HG02623 (cell line): ENCODE data around the gene SIAH2.
A peak's percentile ranks its signal among the peaks of the same experiment; 100 is the strongest.
"Not testable (repeated sequence)": the region's sequence is repeated elsewhere in the genome, so short reads cannot be mapped to it uniquely, and the experiment has no call there.

Experiments
- ATAC-seq: cut with Tn5 transposase; IDR thresholded peaks from one replicate; pipeline ENCODE4 v1.9.1; 2021; ENCODE audit warnings: moderate library complexity; ENCODE audit not compliant: unreplicated experiment

SIAH2 gene

GRCh38 chr3:150763122-150763840, at the start of gene SIAH2:
Gene SIAH2 (minus strand): TSS chr3:150763169. CDS start chr3:150762849, 320 bp downstream.
- peak; percentile 53 for ATAC-seq

GRCh38 chr3:150811984-150812383, 49.0 kb upstream of the SIAH2 start:
- no peak for ATAC-seq

DNA sequence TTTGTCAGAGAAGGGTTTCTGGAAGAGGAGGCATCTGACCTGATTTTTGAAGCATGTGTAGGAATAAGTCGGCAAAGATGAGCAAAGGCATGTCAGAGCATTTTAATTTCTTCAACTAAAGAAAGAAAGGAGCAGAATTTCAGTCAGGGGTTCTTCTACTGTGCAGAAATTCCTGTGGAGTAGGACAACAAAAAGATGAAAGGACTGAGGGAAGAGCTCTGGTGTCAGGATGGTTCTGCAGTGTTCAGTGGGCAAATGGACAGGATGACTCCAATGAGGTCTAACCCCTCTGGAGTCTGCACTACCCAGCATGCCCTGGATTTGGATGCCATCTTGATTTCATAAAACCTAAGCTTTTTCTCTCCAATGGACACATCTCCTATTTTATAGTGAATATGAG, 47.7 kb upstream of the SIAH2 start:
- ATAC-seq, result no peak

GRCh38 chr3:150806185-150806835, 43.3 kb upstream of the SIAH2 start:
- no peak for ATAC-seq

DNA sequence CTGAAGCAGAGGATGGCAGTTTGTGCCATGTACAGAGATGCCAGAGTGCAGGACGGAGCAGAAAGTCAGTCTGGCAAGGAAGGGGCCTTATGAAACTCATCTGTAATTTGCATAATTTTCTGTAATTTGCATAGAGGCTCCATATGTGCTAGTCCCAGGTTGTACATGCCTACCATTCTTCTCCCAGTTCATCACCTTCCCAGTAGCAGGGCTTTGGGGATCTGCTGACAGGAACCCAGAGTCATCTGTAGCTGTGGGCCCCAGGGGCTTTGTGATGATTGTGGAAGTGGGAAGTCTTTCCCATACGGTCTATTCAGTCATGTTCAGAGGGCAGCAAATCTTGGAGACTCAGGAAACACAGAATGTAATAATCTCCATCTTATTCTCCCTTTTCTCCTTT, 42.4 kb upstream of the SIAH2 start:
- ATAC-seq, result no peak

DNA sequence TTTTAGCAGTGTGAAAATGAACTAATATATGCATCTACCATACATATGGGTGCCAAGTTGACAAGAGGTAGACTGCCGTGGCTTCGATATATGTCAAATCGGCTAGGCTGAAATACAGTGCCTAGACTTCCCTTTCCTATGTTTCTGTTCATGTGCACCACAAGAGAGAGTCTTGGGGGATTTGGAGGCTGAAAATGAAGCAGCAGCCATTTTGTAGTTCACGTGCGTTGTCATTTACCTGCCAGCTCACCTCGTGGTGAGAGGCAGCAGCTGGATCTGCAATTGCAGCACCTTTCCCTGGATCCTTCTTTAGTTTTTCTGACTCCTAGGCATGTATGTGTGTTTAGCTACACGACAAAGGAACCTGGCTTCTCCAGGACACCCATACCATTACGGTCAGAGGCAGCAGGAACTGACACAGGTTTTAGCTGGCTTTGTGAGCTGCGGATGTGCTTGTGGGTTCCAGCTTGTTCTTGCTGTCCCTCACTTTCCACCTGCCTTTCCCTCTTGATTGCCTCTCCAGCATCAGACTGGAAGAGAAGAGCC, 40.5 kb upstream of the SIAH2 start:
- ATAC-seq, result no peak

DNA sequence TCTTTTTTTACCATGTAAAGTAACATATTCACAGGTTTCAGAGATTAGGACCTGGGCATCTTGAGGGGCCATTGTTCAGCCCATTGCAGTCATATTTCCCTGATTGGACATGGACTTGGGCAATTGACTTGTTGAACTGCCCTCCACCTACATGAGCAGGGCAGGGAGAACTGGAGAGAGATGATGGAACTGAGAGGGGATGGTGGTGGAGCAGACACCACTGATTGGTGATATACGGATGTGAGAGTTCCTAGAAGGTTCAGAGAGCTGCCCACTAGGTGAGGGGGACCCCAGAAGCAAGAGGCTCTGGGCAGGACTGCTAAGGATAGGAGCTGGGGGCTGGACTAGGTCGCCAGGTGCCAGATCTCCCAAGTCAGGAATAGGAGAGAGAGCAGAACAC, 37.8 kb upstream of the SIAH2 start:
- ATAC-seq, result no peak

DNA sequence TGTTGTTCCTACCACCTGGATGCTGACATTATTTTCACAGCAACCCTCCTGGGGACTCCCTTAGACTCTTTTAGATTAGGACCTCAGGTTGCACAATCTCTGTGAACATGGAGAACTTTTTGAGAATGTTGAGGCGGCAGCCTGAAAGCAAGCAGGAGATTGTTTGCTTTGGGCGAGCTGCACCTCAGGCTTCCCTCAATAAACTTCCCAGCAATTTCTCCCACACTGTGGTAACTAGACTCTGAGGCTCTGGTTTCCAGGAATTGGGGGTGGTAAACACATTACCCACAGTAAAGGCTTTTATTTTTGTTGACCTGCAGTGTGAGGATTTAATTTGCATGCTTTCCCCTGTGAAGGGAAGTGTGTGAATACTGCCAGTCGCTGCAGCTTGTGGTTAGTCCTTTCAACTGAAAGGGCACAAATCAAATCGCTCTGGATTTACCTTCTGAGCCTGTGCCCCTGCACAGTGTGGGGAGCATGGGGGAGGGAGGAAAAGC, 35.2 kb upstream of the SIAH2 start:
- ATAC-seq, result no peak

DNA sequence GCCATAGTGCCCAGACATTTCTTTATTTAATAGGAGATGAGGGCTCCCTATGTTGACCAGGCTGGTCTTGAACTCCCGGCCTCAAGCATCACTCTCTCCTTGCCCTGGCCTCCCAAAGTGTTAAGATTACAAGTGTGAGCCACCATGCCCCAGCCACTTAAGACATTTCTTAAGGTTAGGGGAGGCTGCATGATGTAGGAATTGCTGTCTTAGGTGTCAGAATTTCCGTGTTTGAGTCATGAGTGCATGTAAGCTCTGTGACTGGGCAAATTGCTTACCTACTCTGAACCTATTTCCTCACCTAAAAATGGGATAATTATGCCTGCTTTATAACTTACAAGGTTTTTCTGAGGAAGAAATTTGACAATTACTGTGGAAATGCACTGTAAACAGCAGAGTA, 34.2 kb upstream of the SIAH2 start:
- no peak for ATAC-seq

GRCh38 chr3:150796527-150796926, 33.6 kb upstream of the SIAH2 start:
- ATAC-seq, result not testable (repeated sequence)

- no peak for ATAC-seq
These were observed 30.7 kb upstream of the SIAH2 start for GRCh38 chr3:150793641-150794040.

DNA sequence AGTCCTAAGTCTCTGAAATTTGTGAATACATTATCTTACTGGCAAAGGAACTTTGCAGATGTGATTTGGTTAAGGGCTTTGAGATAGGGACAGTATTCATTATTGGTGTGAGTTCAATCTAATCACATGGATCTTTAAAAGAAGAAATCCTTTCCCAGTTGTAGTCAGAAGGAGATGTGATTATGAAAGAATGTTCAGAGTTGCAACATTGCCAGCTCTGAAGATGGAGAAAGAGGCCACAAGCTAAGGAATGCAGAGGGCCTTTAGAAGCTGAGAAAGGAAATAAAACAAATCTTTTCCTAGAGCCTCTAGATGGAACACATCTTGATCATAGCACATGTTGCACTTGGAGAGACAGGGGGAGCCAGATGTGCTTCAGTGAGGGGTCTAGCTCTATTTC, 27.7 kb upstream of the SIAH2 start:
- ATAC-seq, result no peak

DNA sequence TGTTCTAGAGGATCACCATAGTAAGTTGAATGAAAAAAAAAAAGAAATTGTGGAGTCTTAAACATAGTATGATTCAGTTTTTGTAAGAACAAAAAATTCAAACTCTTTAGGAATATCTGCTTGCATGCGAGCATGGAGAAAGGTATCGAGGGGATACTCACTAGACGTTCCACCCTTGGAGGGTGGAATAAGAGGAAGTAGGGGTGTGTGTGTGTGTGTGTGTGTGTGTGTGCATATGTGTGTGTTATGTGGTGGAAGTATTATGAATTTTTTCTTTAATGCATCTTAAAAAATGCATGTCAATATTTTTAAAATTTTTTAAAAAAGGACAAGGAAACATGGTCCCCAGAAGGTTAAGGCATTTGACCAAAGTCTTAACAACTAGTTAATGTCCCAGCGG, 26.5 kb upstream of the SIAH2 start:
- no peak for ATAC-seq

DNA sequence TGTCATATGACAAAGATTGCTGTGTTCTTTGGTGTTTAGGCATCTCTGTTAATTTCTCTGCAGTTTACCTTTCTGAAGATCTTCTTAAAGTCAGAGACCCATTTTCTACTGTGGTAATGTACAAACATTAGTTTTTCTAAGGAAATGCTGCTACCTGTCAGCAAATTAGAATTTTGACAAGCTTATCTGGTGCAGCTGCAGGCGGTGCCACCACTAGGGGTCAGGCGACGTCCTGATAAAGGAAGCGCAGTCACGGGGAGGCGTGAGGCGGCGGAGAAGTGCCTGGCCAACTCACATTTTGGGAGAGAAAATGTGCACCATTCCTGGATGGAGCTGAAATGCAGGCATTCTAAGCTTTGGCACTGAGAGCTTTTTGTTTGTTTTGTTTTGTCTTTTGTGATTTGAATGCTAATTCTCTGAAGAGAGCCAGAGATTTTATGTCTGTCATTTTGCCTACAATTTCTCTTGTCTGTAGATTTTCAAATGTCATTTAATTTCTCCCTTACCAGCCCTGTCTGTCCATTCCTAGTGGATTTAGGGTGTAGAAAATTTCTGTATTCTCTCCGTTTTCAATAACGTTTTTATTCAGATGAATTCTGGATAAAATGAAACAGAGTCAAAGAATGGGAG, 24.9 kb upstream of the SIAH2 start:
- ATAC-seq, result peak; percentile 56

DNA sequence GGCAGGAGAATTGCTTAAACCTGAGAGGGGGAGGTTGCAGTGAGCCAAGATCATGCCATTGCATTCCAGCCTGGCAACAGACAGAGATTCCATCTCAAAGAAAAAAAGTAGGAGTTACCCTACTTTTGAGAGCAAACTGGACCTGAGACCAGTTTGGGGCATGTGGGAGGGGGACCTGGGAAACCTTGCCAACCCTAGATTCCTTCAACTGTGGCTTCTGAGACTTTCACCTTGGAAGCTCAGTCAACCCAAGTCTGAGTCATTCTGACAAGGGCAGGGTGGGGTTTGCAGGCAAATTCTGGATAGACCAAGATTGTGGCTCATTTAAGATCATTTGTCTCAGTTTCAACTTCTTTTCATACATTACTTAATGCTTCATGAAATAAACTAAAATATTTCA, 23.8 kb upstream of the SIAH2 start:
- ATAC-seq, result no peak

DNA sequence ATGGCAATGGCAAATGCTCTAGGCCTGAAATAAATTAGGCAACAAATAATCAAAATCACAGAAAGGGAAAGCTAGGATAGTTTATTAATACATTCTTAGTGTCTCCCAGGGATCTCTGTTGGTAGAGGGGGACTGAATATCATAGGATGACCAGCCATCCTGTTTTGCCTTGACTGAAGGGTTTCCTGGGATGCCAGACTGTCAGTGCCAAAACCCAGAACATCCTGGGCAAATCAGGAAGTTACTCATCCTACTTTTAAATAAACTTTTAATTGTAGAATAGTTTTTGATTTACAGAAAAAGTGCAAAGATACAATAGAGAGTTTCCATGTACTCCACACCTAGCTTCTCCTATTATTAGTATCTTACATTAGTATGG, 21.8 kb upstream of the SIAH2 start:
- ATAC-seq, result no peak

DNA sequence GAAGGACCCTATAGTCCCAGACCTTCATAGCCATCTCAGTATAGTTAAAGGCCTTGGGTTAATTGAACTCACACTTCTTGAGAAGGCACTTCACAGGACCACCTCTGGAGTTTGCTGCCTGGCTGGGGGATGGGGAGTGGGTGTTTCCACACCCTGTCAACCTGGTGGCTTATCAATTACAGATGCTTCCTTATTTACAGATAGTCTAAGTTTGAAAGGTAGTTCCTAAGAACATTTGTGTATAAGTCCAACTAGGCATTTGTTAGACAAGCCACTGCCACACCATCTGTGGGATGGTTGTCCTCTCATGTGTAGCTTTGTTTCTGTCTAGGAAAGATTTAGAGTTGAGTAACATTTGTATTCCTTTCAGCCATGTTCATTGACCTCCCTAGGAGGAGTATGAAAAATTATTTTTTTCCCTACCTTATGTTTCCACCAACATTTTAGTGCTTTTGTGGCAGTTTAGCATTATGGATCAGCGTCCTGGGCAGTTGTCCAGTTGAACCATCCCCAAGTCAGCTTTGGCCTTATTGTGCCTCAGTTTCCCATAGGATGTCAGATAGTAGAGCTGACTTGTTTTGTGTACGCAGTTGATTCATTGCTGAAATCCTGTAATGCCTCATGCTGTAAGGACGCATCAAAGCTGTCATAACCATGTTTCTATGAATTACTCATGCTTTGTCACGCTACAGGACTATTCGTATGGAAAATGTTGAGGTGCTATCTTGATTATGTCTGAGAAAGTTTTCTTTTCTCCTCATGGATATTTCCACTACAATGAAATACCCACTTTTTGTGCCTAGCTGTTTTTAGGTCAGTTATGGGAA, 21.2 kb upstream of the SIAH2 start:
- ATAC-seq, result peak; percentile 58

- no peak for ATAC-seq
These were observed 20.3 kb upstream of the SIAH2 start for GRCh38 chr3:150783316-150783715.

- ATAC-seq, result no peak
These were observed 16.5 kb upstream of the SIAH2 start for GRCh38 chr3:150779402-150779858.

- no peak for ATAC-seq
These were observed 15.9 kb upstream of the SIAH2 start for GRCh38 chr3:150778793-150779401.
